Prostate gland (tissue), 2 donors: ENCODE measurements around the gene EPHA2.

ENCODE experiments used
- POLR2A ChIP-seq: fragments of 450-650 bp; IDR thresholded peaks from one replicate; pipeline ENCODE4 v1.6.1; 2016; ENCODE audit warnings: antibody characterized with exemption, mild to moderate bottlenecking
- TF ChIP-seq, protein P1 (sequence below), 4 experiments: fragments of 200-600 bp in 2 of 4; fragments of 450-650 bp in 2 of 4; sonication (generic) in 2 of 4; IDR thresholded peaks; 1 replicate in 3 of 4; 2 replicates in 1 of 4; pipeline ENCODE4 v1.5.1; 2016 to 2019; ENCODE audit warnings: antibody characterized with exemption in 4 of 4, mild to moderate bottlenecking in 2 of 4, moderate library complexity in 2 of 4

DNA sequence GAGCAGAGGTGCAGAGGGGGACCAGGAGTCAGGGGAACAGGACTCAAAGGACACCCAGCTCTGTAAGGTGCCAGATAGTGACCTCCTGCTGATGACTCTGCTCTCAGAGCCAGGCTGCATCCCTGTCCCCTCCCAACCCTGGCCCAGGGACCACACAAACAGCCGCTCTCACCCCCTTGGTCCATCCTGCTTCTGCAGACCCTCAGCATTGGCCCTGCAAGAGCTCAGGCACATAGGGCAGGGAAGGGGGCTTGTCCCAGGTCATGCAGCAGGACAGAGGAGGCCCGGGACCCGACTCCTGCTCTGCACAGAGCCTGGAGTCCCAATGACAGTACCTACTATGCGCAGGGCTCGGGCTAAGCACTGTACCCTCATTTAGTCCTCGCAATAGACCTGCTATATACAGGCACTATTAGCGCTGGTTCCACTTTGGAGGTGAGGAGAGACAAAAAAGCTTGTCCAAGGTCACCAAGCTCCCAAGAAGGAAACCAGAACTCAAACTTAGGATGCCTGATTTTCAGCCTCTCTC, 15.7 kb downstream of the EPHA2 start:
- TF ChIP-seq, protein P1, sequence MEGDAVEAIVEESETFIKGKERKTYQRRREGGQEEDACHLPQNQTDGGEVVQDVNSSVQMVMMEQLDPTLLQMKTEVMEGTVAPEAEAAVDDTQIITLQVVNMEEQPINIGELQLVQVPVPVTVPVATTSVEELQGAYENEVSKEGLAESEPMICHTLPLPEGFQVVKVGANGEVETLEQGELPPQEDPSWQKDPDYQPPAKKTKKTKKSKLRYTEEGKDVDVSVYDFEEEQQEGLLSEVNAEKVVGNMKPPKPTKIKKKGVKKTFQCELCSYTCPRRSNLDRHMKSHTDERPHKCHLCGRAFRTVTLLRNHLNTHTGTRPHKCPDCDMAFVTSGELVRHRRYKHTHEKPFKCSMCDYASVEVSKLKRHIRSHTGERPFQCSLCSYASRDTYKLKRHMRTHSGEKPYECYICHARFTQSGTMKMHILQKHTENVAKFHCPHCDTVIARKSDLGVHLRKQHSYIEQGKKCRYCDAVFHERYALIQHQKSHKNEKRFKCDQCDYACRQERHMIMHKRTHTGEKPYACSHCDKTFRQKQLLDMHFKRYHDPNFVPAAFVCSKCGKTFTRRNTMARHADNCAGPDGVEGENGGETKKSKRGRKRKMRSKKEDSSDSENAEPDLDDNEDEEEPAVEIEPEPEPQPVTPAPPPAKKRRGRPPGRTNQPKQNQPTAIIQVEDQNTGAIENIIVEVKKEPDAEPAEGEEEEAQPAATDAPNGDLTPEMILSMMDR (IDR thresholded peaks at IDR 0.05) = no peak
- no peak for TF ChIP-seq POLR2A
